HG02763 (cell line): ENCODE results near the gene ARCN1.

Experiments
- ATAC-seq: cut with Tn5 transposase; IDR thresholded peaks from one replicate; pipeline ENCODE4 v1.9.1; 2021; ENCODE audit warnings: mild to moderate bottlenecking, moderate library complexity; ENCODE audit not compliant: unreplicated experiment

Gene ARCN1

DNA sequence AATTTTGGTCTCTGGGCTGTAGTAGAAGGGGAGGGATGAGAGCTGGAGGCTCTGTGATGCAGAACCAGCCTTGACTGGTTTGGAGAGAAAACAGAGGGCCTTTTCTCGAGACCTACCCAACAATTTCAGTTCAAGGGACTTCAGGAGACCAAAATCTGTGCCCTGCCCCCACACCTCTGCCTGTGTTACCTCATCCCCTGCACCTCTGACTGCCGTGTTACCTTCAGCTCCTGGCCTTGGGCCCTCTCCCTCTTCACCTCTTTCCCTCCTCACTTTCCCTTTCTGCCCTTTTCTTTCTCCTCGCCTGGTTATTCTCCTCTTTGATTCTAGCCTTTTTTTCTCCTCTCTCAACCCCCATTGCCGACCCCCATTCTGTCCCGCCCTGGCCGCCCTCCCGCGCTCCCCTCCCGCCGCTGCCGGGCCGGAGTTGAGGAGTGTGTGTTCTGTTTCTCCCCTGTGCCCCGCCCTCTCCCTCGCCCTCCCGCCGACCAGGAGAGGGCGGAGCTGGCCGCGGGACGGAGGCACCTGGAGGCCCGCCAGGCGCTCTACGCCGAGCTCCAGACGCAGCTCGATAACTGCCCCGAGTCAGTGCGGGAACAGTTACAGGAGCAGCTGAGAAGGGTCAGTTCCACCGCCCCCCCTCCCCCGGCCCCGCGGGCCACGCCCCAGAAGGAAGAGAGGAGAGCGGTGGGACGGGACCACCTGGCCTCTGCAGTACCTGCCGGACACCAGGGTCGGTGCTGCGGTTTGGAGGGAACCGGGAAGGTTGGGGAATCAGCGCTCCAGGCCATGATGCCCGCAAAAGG, 62.4 kb downstream of the ARCN1 start:
- ATAC-seq, result no peak

DNA sequence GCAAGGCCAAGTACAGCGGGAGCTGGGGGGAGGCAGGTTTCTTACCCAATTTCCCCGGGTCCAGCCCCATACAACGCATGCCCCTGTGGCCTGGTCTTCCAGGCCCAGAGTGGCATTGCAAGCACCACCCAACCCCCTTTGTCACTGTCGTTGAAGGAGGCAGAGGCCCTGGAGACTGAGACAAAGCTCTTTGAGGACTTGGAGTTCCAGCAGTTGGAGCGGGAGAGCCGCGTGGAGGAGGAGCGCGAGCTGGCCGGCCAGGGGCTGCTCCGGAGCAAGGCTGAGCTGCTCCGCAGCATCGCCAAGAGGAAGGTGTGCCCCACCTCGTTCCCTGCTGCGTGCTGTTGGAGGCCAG, 63.0 kb downstream of the ARCN1 start:
- no peak for ATAC-seq

DNA sequence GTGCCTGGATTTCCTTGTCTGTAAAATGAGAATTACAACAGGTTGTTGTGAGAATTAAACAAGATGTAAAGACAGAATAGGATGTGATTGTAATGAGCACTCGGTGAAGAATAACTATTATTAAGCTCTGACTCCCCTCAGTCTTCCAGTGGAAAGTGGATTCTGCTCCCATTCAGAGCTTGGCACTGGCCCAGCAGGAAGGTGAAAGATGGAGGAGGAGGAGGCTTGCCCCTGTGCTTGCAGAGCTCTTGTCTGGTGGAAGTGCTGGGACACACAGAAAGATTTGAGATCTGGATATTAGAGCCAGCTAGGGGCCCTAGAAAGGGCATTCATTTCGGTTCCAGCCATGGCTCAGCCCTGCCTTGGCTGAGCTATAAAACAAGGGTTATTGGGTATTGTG, 63.4 kb downstream of the ARCN1 start:
- ATAC-seq, result no peak

DNA sequence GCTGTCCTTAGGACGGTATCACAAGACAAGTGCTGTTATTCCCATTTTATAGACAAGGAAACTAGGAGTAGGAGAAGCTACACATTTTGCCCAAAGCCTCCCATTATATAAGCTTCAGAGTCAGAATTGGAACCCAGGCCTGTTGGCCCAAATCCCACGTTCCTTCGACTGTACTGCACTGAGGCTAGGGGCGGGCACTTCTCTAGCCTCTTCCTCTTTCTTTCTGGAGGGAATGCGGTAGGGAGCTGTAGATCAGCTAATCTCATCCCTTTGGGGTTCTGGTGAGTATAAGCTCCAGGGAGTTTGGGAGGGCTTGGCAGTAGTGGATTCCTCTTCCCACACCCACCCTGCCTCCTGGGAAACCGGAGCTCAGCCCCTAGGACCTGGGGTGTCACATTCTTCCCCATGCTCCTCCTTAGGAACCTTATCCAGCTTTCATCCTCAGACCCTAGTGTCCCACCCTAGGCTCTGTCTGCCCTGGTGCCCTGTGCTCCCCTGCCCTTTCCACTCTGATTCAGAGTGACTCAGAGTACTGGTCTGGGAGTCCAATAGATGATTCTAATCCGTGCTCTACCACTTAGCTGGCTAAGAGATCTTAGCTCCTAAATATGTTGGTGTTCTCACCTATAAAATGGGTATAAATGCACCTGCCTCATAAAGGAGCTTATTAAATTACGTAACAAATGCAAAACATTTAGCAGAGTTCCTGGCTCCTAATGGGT, 64.5 kb downstream of the ARCN1 start:
- no peak for ATAC-seq

DNA sequence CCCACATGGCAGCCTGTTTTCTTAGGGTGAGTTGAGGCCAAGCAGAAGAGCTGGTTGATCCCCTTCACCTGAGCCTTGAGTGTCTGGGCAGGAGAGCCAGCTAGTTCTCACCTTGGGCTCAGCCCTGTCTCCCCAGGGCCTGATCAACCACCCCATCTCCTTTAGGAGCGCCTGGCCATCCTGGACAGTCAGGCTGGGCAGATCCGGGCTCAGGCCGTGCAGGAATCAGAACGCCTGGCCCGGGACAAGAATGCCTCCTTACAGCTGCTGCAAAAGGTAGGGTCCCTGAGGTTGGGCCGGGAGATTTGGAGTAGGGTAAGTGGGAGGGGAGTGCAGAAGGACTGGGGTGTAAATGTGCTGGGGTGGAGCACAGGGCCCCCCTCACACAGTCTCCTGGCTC, 66.5 kb downstream of the ARCN1 start:
- ATAC-seq, result no peak

DNA sequence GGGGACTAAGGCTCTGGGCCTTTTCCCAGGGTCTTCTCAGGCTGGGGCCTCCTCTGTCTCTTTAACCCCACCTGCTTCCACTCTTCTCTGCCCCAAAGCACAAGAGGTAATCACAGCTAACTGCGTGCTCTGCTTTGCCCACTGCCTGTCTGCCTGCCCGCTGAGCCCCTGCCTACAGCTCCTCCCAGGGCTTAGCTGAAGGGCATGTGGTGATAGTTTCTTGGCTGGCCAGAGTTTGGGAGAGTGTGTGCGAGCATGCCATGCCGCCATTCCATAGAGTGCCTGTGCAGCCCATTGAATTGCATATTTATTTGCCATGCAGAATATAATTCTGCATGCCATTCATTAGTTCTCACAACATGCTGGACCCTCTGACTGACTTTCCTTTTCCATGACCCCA, 67.7 kb downstream of the ARCN1 start:
- ATAC-seq, result no peak

DNA sequence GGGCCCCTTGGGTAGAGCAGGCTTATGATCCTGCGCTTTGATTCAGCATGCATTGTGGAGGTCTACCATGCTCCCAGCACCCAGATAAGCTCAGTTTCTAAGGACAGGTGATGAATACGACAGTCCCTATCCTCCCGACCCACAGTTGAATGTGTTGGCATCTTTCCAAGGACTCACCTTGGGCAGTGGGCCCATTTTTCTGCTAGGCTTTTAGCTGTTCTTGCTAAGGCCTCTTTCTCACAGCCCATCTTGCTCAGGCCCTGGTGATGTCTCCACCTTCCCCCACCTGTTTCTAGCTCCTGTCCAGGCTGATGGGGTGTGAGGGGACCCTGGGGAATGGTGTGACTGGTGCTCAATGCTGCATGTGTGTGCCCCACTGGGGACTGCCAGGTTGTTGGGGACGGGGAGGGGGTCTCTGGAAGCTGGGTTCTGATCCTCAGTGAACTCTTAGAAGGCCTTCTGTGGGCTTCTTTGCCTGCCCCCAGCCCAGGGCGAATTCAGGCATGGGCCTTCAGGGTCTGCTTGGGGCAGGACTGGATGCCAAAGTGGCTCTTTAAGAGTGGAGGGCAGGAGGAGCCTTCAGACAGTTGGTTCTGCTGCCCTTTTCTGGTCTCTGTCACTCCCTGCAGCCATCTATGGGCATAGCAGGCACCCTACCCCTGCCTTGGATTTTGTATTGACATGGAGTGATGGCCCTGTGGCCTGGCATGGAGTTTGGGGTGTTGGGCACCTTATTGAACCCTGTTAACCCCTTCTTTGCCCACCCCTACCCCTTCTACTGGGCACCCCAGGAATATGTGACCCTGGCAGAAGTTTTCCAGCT, 68.3 kb downstream of the ARCN1 start:
- ATAC-seq, result no peak

DNA sequence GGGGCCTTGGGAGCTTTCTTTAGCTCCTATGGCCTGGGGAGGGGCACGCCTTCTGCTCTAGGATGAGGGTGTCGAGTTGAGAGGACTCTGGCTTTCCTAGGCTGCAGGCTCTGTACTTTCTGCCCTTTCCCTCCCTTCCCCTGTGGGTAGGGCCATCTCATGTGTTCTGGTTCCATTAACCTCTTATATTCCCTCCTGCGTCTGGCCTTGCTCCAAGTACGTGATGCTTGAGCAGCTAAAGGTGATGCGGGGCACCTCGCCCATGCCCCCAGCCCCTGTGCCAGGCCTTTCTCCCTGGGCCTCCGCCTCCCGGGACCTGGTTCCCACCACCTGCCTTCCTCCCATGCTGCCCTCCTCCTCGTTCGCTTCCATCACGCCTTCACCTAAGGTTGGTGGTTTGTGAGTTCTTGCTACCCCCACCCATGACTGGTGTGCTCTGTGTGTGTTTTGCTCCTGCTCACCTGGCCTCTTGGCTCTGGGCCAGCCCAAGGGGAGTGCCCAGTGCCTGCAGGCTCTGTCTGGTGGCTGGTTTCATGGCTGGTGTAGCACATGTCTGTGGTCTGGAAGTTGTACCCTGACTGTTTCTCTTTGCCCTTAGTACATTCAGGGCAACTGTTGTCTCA, 69.3 kb downstream of the ARCN1 start:
- ATAC-seq, result no peak

DNA sequence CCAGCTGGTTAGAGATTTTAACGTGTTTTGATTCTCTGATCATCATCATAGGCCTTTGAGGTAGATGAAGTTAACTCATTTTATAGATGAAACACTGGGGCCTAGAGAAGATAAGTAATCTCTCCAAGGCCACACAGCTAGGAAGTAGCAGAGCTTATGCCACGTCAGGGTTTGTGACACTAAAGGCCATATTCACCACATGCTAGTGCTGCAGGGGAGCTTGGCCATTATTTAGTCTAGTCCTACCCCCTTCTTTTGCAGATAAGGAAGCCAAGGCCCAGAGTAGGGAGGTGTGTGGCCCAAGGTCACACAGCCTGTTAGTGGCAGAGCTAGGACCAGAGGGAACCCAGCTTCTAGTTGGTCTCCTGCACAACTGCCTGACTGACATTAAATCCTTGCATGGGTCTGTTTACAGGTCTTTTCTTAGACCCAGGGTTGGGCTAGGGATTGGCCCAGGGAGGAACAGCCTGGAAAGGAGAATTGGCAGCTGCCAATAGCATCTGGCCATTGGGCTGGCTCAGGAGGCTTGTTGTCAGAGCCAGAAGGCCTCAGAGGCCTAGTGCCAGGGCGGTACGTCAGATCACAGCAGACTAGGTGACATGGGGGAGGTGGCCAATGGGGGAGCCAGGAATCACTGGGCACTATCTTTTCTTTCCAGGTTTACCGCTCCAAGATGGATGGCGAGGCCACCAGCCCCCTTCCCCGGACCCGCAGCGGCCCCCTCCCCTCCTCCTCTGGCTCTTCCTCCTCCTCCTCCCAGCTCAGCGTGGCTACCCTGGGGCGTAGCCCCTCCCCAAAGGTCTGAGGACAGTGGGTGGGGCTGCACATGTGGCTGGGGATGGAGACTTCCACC, 71.2 kb downstream of the ARCN1 start:
- no peak for ATAC-seq

DNA sequence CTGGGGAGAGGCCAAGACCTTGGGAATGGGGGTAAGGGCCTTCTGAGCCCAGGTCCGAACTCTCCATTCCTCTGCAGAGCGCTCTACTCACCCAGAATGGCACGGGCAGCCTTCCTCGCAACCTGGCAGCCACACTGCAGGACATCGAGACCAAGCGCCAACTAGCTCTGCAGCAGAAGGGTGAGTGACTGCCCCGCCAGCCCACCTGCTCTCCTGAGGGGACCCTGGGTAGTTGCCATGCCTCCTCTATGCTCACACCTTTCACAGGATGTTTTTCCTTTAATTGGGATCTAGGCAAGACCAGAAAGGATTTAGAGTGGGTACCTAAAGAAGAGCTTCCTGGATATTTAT, 71.8 kb downstream of the ARCN1 start:
- no peak for ATAC-seq

DNA sequence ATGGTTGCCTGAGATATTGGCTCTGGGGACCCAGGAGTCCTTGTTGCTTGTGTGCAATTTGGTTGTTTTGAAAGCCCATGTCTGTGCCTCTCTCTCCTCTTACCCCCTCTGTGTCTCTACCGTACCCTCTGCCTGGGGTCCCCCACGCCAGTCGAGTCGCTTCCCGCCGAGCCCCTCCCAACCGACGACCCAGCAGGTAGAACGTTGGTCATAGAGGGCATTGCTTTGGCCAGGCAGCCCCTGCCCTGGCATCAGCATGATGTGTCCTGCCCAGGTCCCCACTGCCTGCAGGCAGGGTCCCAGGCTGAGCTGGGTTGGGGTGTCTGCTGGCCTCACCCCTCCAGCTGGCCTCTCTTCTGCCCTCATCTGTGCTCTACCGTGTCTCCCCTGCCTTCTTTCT, 72.3 kb downstream of the ARCN1 start:
- ATAC-seq, result no peak

DNA sequence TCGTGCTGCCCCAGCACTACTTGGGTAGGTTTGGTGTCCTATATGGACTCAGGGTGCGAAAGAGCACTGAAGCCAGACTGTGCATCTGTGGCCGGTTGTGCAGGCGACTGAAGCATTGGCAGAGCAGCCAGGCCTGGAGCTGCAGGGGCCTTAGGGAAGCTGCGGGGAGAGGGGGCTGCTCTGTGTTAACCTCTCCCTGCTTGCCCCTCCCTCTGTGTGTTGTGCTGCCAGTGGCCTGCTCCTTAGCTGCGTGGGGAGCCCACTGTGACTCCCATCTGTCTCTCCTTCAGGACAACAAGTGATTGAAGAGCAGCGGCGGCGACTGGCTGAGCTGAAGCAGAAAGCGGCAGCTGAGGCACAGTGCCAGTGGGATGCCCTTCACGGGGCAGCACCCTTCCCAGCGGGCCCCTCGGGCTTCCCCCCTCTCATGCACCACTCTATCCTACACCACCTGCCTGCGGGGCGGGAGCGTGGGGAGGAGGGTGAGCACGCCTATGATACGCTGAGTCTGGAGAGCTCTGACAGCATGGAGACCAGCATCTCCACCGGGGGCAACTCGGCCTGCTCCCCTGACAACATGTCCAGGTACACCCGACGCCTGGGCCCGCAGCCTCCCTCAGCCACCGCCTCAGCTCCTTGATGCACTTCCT, 73.0 kb downstream of the ARCN1 start:
- no peak for ATAC-seq

DNA sequence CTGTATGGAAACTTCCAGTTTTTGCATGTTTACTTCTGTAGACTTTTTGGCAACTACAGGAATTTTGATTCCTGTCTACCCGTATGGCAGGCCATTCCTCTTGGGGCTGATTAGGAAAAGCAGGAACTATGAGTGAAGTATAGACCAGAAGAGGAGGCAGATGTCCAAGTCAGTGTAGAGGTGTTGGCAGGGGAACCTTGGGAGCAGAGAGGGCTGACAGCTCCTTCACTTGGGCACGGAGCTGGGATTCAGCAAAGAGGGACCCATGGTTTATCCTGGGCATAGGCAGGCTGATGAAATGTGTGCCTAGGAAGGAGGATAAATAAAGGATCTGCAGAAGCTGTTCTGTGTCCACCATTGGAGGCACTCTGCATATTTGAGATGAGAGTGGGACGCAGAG, 74.2 kb downstream of the ARCN1 start:
- ATAC-seq, result no peak

DNA sequence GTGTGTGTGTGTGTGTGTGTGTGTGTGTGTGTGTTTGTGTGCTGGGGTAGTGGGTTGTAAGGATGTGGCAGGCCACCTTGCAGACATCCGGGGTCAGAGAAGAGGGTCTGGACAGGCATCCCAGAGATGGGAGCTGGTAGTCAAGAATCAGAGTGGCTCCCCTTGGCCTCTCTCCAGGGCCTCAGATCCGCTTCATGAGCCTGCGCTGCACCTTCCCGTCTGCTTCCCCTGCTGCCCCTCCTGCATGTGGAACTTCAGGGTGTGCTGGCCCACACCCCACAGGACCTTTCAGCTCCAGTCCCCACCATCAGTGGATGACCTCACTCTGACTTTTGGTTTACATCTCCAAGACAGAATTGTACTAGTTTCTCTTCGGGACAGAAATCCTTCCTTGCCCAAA, 76.1 kb downstream of the ARCN1 start:
- ATAC-seq, result no peak

DNA sequence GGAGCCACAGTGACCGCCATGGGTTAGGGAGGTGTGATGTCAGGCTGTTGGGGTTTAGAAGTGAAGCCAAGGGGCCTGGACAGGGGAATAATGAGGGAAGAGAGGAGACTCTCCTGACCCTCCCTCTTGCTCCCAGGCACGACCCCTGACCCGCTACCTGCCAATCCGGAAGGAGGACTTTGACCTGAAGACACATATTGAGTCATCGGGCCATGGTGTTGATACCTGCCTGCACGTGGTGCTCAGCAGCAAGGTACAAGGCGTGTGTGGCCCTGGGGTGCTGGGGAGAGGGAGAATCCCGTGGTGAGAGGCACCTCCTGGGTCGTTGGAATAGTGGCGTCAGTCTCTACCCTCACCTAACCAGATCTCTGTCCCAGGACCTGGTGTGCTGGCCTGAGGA, 77.7 kb downstream of the ARCN1 start:
- ATAC-seq, result no peak

DNA sequence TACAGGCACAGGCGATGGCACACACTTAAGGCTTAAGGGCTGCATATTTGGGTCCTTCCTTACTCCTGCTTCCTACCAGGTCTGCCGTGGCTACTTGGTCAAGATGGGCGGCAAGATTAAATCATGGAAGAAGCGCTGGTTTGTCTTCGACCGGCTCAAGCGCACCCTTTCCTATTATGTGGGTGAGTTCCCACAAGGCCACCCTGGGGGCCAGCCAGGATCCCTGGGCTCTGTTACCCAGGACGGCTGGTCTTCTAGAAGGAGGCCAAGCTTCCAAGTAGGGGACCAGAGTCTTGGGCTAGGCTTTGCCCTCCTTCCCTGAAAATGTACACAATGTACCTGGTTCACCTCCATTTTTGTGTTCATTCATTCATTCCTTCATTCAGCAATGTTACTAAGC, 78.2 kb downstream of the ARCN1 start:
- no peak for ATAC-seq

DNA sequence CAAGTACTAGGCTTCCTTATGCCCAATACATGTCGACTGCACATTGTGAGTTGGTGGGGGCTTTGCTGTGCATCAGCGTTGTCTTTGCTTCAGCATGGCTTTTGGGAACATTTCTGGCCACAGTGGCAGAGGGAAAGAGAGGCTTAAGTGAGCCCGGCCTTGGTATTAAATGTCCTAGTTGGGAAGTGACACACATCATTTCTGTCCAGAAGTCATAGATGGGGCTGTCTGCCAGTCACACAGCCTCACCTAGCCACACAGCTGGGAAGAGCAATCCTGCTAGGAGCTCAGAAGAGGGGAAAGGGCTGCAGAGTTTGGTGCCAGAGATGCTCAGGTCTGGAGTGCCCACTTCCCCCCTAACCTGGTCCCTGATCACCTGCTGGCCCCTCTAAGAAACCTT, 79.6 kb downstream of the ARCN1 start:
- no peak for ATAC-seq
